Glomerular visceral epithelial cell (primary cell): ENCODE measurements around the gene MICALL1.

Experiments used
- DNase-seq: peaks from one replicate; pipeline ENCODE4 v3.0.0-alpha.2; 2016; ENCODE audit errors: extremely low spot score

MICALL1 gene

GRCh38 chr22:37983860-37984791, 78.0 kb downstream of the MICALL1 start, which contains the start of gene SOX10:
SOX10 (minus strand) TSS chr22:37984555; CDS start chr22:37983784, 771 bp downstream.
- DNase-seq, result no peak

- no peak for DNase-seq
Observed at GRCh38 chr22:37985050-37985585, 79.0 kb downstream of the MICALL1 start.

- no peak for DNase-seq
Observed at GRCh38 chr22:37985751-37986281, 79.7 kb downstream of the MICALL1 start.

GRCh38 chr22:37986371-37986770, 80.3 kb downstream of the MICALL1 start:
- no peak for DNase-seq

- DNase-seq, result no peak
Observed at GRCh38 chr22:37989146-37990045, 83.3 kb downstream of the MICALL1 start.

- no peak for DNase-seq
Observed at GRCh38 chr22:37990301-37990700, 84.2 kb downstream of the MICALL1 start.

GRCh38 chr22:37990862-37991261, 84.8 kb downstream of the MICALL1 start:
- no peak for DNase-seq

- DNase-seq, result no peak
Observed at GRCh38 chr22:37991731-37992442, 85.8 kb downstream of the MICALL1 start.
